ENCODE data around the gene GOSR2. TPM values are rescaled to one million over a fixed set of nuclear protein-coding genes. Genes with fewer than 3 reads are reported as not detected.

The GOSR2 gene
- total and polyA plus RNA-seq, 9 of the 15 experiments (the other 6 are each of a cell fraction or from before 2014, with no cell fraction given): 32.7 to 96.3 (median 48.9) TPM

- H2AFZ ChIP-seq (ENCODE audit: low read depth, low read length): peak overlapping the region; percentile 12
- H3K9ac ChIP-seq (ENCODE audit: insufficient read depth in 1 of 2, low read depth in 2 of 2, low read length in 2 of 2): peak overlapping the region in 1 of 2 experiments; percentile 21; a peak in 2 of 4 replicates
- no peaks in the 10 kb centered on the region for H3K79me2 ChIP-seq (ENCODE audit: control insufficient read depth, insufficient read depth, low read length)
- 7% methylated on average over 14 of the region's 14 CpGs for WGBS (ENCODE audit: insufficient coverage, low coverage, missing lambda C conversion rate)
- no TSS peak for BruUV-seq (replicated peaks)
- H3K9me3 ChIP-seq (replicated peaks; ENCODE audit: control insufficient read depth, insufficient read depth, low read depth, low read length): no peaks in the 10 kb centered on the region
- FAIRE-seq (peak; percentile 98), ATAC-seq (peak; percentile 97), DNase-seq (ENCODE audit: extremely low read depth in 1 of 4, low spot score in 3 of 4) (peak; percentile 44 to 86 (median 62))
- H3K27ac ChIP-seq (ENCODE audit: extremely low read depth, low read depth, low read length): peak overlapping the region; percentile 48; the same call in 2 of the 3 replicates
- no peaks in the 10 kb centered on the region for H3K9me1 ChIP-seq (ENCODE audit: control insufficient read depth, insufficient read depth, low read length)
- peaks cover 36 to 56% of the 10 kb centered on the region in 2 experiments; a peak in 4 of 5 replicates for H3K27me3 ChIP-seq (ENCODE audit: control insufficient read depth in 2 of 2, insufficient read depth in 2 of 2, low read length in 2 of 2)
- H3K4me3 ChIP-seq: no peak overlapping the region
- H4K20me1 ChIP-seq (replicated peaks; ENCODE audit: control insufficient read depth, insufficient read depth, low read length): peaks cover 4% of the 10 kb centered on the region; the same call in 1 of the 2 replicates
- peaks cover 10 to 30% of the 10 kb centered on the region in 2 experiments; a peak in 4 of 5 replicates for H3K4me1 ChIP-seq (replicated peaks in 1 of 2; ENCODE audit: control insufficient read depth in 2 of 2, insufficient read depth in 2 of 2, low read length in 2 of 2)
- POLR2A ChIA-PET: interaction anchor here (0.7 to 1.5 kb wide), 4 partner anchors 9 to 175 kb away, joined by 3 read pairs; no protein-coding TSS in a partner anchor
- H3K36me3 ChIP-seq (ENCODE audit: control insufficient read depth, insufficient read depth, low read length): no peaks in the 10 kb centered on the region
- H3K4me2 ChIP-seq (ENCODE audit: insufficient read depth, low read length): peak overlapping the region; percentile 72
- CTCF ChIA-PET (ENCODE audit: low intra/inter-chr PET ratio): no interaction called here
- intact Hi-C loops (cut with micrococcal nuclease): no loop called here
- in situ Hi-C loops (cut with MboI): loop anchor here (25.0 kb wide), 1 partner anchor 636 kb away; no protein-coding TSS in a partner anchor
- 0 out of 2 replicates have a peak, but pooled peaks have one; percentile 18 for TF ChIP-seq NCOR1 (IDR thresholded peaks at IDR 0.05)
- no peak for TF ChIP-seq SOX6 (IDR thresholded peaks at IDR 0.05)
- TF ChIP-seq TEAD1 (CRISPR knock-in tag; IDR thresholded peaks at IDR 0.05): peak in 1 of 2 experiments; percentile 48; a peak in 1 of 4 replicates
- TF ChIP-seq, protein P1, sequence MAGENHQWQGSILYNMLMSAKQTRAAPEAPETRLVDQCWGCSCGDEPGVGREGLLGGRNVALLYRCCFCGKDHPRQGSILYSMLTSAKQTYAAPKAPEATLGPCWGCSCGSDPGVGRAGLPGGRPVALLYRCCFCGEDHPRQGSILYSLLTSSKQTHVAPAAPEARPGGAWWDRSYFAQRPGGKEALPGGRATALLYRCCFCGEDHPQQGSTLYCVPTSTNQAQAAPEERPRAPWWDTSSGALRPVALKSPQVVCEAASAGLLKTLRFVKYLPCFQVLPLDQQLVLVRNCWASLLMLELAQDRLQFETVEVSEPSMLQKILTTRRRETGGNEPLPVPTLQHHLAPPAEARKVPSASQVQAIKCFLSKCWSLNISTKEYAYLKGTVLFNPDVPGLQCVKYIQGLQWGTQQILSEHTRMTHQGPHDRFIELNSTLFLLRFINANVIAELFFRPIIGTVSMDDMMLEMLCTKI (IDR thresholded peaks at IDR 0.05; ENCODE audit: partially characterized antibody): no peak
- no peak for TF ChIP-seq SFPQ (IDR thresholded peaks at IDR 0.05; ENCODE audit: low read depth, low read length)
- peak; percentile 29 for TF ChIP-seq KDM5B (IDR thresholded peaks at IDR 0.05; ENCODE audit: insufficient replicate concordance, low read depth, low read length)
- peak in 1 of 3 experiments; percentile 16 for TF ChIP-seq YY1 (IDR thresholded peaks at IDR 0.05; ENCODE audit: borderline replicate concordance in 1 of 3, control insufficient read depth in 1 of 3, extremely low read depth in 1 of 3, insufficient read depth in 3 of 3, insufficient read length in 1 of 3, insufficient replicate concordance in 2 of 3, low read depth in 1 of 3, low read length in 2 of 3)
- peak; percentile 18 for TF ChIP-seq NEUROD1 (IDR thresholded peaks at IDR 0.05; ENCODE audit: borderline replicate concordance, low read depth, low read length, partially characterized antibody)
- TF ChIP-seq DPF2 (IDR thresholded peaks at IDR 0.05): peak; percentile 90
- TF ChIP-seq, protein P2, sequence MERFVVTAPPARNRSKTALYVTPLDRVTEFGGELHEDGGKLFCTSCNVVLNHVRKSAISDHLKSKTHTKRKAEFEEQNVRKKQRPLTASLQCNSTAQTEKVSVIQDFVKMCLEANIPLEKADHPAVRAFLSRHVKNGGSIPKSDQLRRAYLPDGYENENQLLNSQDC (CRISPR knock-in tag; IDR thresholded peaks at IDR 0.05): no peak
- TF ChIP-seq PURB (CRISPR knock-in tag; IDR thresholded peaks at IDR 0.05; ENCODE audit: low read depth): no peak
Observed at GRCh38 chr17:46976626-46977270, 53.8 kb downstream of the GOSR2 start.
